ENCODE data around the gene IKZF4.

Gene IKZF4

GRCh38 chr12:56086096-56086495 is 65.3 kb downstream of the IKZF4 start:
- no peak for DNase-seq

GRCh38 chr12:56086608-56087007 is 65.8 kb downstream of the IKZF4 start:
- DNase-seq = no peak

GRCh38 chr12:56087220-56087619 is 66.4 kb downstream of the IKZF4 start:
- DNase-seq = no peak

Data from COR-L47 (cell line).